Endothelial cell of umbilical vein (primary cell): ENCODE results near the gene PCMT1. TPM values are rescaled to one million over a fixed set of nuclear protein-coding genes. Genes with fewer than 3 reads are reported as not detected.

Source experiments
- BruUV-seq: library from RNA; stranded (reverse); fragments of 400-500 nt; replicated peaks from 2 replicates; lab custom pipeline; 2021; lab: Mats Ljungman, UMichigan
- CTCF ChIA-PET: fragments of 300-600, 350-600 bp; sonication (Branson Sonifier 250); formaldehyde crosslinking; loops from one replicate; lab custom pipeline; 2021; ENCODE audit warnings: antibody characterized with exemption, inconsistent platforms; lab: Charles Lee
- POLR2A ChIA-PET: fragments of 300-600, 350-600 bp; sonication (Branson Sonifier 250); formaldehyde crosslinking; loops from one replicate; lab custom pipeline; 2021; ENCODE audit warnings: antibody characterized with exemption, inconsistent platforms; lab: Charles Lee
- DNase-seq: peaks from one replicate; pipeline ENCODE4 v3.0.0-alpha.2; 2011; ENCODE audit warnings: low read depth, low spot score
- FAIRE-seq: peaks from 2 replicates; lab custom pipeline; 2011; peaks lifted over from hg19 to GRCh38; lab: Jason Lieb, UNC
- H2AFZ ChIP-seq: 2 replicates; pipeline ENCODE4 v1.6.0; 2012; ENCODE audit warnings: low read depth, low read length, control low read depth, inconsistent platforms
- H3K27ac ChIP-seq: 2 replicates; pipeline ENCODE4 v1.5.1; 2011; ENCODE audit warnings: low read depth, mild to moderate bottlenecking, control low read depth, low read length, moderate library complexity; ENCODE audit not compliant: insufficient read depth
- H3K27me3 ChIP-seq, 2 experiments: 2 replicates each; pipeline versions ENCODE4 v1.6.0 to v1.6.1; 2011; ENCODE audit warnings: low read length in 2 of 2, mixed read lengths in 1 of 2; ENCODE audit not compliant: control insufficient read depth in 2 of 2, insufficient read depth in 2 of 2
- H3K36me3 ChIP-seq, 2 experiments: 2 replicates in 1 of 2; 3 replicates in 1 of 2; pipeline ENCODE4 v1.5.1; 2011; ENCODE audit warnings: low read length in 2 of 2, mild to moderate bottlenecking in 1 of 2, moderate library complexity in 1 of 2; ENCODE audit not compliant: control insufficient read depth in 2 of 2, insufficient read depth in 2 of 2; ENCODE audit errors: extremely low read depth in 1 of 2
- H3K4me1 ChIP-seq: 3 replicates; pipeline ENCODE4 v1.5.1; 2011; ENCODE audit warnings: mild to moderate bottlenecking, low read length; ENCODE audit not compliant: control insufficient read depth, insufficient read depth; ENCODE audit errors: extremely low read depth
- H3K4me2 ChIP-seq: 2 replicates; pipeline ENCODE4 v1.6.1; 2011; ENCODE audit warnings: low read length, control low read depth, mixed read lengths; ENCODE audit not compliant: insufficient read depth
- H3K4me3 ChIP-seq, 3 experiments: fragments of 200-600 bp in 1 of 3; sonication (generic), shearing (Covaris generic) in 1 of 3; replicated peaks in 1 of 3; 2 replicates each; pipeline ENCODE4 v1.5.1; 2011 to 2016; ENCODE audit warnings: control low read depth in 3 of 3, low read length in 3 of 3, mild to moderate bottlenecking in 2 of 3, inconsistent platforms in 1 of 3, low read depth in 1 of 3, moderate library complexity in 1 of 3; ENCODE audit not compliant: insufficient read depth in 1 of 3
- H3K79me2 ChIP-seq: 2 replicates; pipeline ENCODE4 v1.6.0; 2012; ENCODE audit warnings: low read length, inconsistent platforms; ENCODE audit not compliant: control insufficient read depth, insufficient read depth
- H3K9ac ChIP-seq: replicated peaks from 2 replicates; pipeline ENCODE3; 2011; ENCODE audit warnings: low read length, control low read depth; ENCODE audit not compliant: insufficient read depth; ENCODE audit errors: extremely low read depth
- H3K9me1 ChIP-seq: replicated peaks from 3 replicates; pipeline ENCODE4 v1.6.0; 2011; ENCODE audit warnings: mild to moderate bottlenecking, low read length; ENCODE audit not compliant: control insufficient read depth, insufficient read depth; ENCODE audit errors: extremely low read depth
- H3K9me3 ChIP-seq: replicated peaks from 2 replicates; pipeline ENCODE4 v1.5.1; 2012; ENCODE audit warnings: low read length, inconsistent platforms; ENCODE audit not compliant: control insufficient read depth, insufficient read depth
- H4K20me1 ChIP-seq: replicated peaks from 2 replicates; pipeline ENCODE3; 2011; ENCODE audit warnings: mild to moderate bottlenecking, low read length; ENCODE audit not compliant: control insufficient read depth, insufficient read depth; ENCODE audit errors: extremely low read depth
- EZH2 ChIP-seq: IDR thresholded peaks from 2 replicates; pipeline ENCODE4 v1.6.1; 2012; ENCODE audit warnings: borderline replicate concordance, low read depth, mild to moderate bottlenecking, moderate library complexity, low read length, inconsistent platforms; ENCODE audit not compliant: severe bottlenecking
- FOS ChIP-seq: IDR thresholded peaks from 2 replicates; pipeline ENCODE4 v1.6.1; 2011; ENCODE audit warnings: mild to moderate bottlenecking, low read length, moderate library complexity, borderline replicate concordance; ENCODE audit not compliant: insufficient read depth
- GATA2 ChIP-seq: IDR thresholded peaks from 2 replicates; pipeline ENCODE4 v1.7.0; 2011; ENCODE audit warnings: low read depth, mild to moderate bottlenecking, moderate library complexity, mixed read lengths, low read length; ENCODE audit not compliant: insufficient read length, insufficient read depth
- JUN ChIP-seq: IDR thresholded peaks from 2 replicates; pipeline ENCODE4 v1.6.1; 2011; ENCODE audit warnings: borderline replicate concordance, low read depth; ENCODE audit not compliant: insufficient read length, insufficient read depth
- MYC ChIP-seq: IDR thresholded peaks from one replicate; pipeline ENCODE4 v1.6.1; 2011; ENCODE audit warnings: mild to moderate bottlenecking, low read depth, low read length
- POLR2A ChIP-seq: IDR thresholded peaks from 2 replicates; pipeline ENCODE4 v1.6.1; 2012; ENCODE audit warnings: low read depth, mild to moderate bottlenecking, control low read depth, low read length
- POLR2AphosphoS5 ChIP-seq: IDR thresholded peaks from 2 replicates; pipeline ENCODE4 v1.6.1; 2012; ENCODE audit warnings: low read depth, mild to moderate bottlenecking, control low read depth, low read length, moderate library complexity; ENCODE audit not compliant: insufficient read depth
- dilution Hi-C: fragments of 300-500 bp; cut with MboI; formaldehyde crosslinking; loops from one replicate; pipeline ENCODE4 v1.15.0; 2019; ENCODE audit warnings: low sequenced_read_pairs; ENCODE audit not compliant: extremely low pct_ligation_motif_present
- intact Hi-C: fragments of 100-400 bp; cut with micrococcal nuclease; formaldehyde crosslinking; loops from one replicate; pipeline ENCODE4 v1.10.0; 2022
- polyA plus RNA-seq, 4 experiments: library from polyadenylated mRNA; depleted of rRNA in 3 of 4; stranded (reverse) in 3 of 4; unstranded in 1 of 4; fragments of >200 nt; gene quantifications; 2 replicates each; pipeline versions ENCODE4 v1.2.1 to v1.2.3, GENCODE V29; 2011 to 2012; ENCODE audit warnings: missing spikeins in 1 of 4
- total RNA-seq: library from RNA; stranded (reverse); gene quantifications from 2 replicates; pipeline ENCODE4 v1.2.3, GENCODE V29; 2021
- TF ChIP-seq, protein P1 (sequence below): IDR thresholded peaks from 2 replicates; pipeline ENCODE4 v1.6.1; 2011; ENCODE audit not compliant: insufficient read depth, insufficient read length
- TF ChIP-seq, protein P2 (sequence below), 2 donors: IDR thresholded peaks; 1 replicate in 1 of 2; 2 replicates in 1 of 2; pipeline ENCODE4 v1.5.1; 2011; ENCODE audit warnings: low read length in 2 of 2, mild to moderate bottlenecking in 2 of 2, moderate library complexity in 2 of 2, control low read depth in 1 of 2, inconsistent platforms in 1 of 2, low read depth in 1 of 2; ENCODE audit not compliant: insufficient read depth in 1 of 2; ENCODE audit errors: extremely low read depth in 1 of 2

The PCMT1 gene
- total and polyA plus RNA-seq, 2 donors (not counting 3 experiments of a cell fraction or from before 2014, with no cell fraction given): 95.0 to 102 TPM

DNA sequence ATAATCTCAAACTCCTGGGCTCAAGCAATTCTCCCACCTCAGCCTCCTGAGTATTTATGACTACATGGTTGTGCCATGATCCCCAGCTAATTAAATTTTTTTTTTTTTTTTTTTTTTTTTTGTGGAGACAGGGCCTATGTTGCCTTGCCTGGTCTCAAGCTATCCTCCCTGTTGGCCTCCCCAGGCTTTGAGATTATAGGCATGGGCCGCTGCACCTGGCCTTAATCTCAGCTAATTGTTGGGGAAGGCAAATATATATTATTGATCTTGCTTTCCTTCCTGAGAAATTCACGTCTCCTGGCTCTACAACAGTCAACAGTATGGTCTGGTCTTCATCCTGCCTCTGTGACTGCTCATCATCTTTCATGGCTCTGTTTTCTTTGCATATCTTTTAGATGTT, 20.1 kb downstream of the PCMT1 start:
- Histone ChIP-seq H2AFZ (no peak overlapping the region), H3K4me2 (no peak overlapping the region), H3K4me3 (no peak overlapping the region), H3K9ac (no peak overlapping the region), H3K36me3 (peaks cover 0 to 8% of the 10 kb centered on the region in 2 experiments), H3K9me3 (no peaks in the 10 kb centered on the region), H3K4me1 (no peaks in the 10 kb centered on the region), H3K79me2 (peaks cover 33% of the 10 kb centered on the region), H3K9me1 (no peaks in the 10 kb centered on the region), H4K20me1 (peaks cover 2% of the 10 kb centered on the region), H3K27me3 (no peaks in the 10 kb centered on the region), H3K27ac (no peak overlapping the region)
- CTCF ChIA-PET: no interaction called here
- POLR2A ChIA-PET: interaction anchor here (0.6 kb wide), 1 partner anchor 12 kb away, joined by 6 read pairs; no protein-coding TSS in a partner anchor
- intact Hi-C loops (no loop called here), dilution Hi-C loops (no loop called here)
- DNase-seq: no peak
- BruUV-seq: no TSS peak
- no peak for TF ChIP-seq JUN
- TF ChIP-seq, protein P1, sequence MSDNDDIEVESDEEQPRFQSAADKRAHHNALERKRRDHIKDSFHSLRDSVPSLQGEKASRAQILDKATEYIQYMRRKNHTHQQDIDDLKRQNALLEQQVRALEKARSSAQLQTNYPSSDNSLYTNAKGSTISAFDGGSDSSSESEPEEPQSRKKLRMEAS: no peak
- TF ChIP-seq, protein P2, sequence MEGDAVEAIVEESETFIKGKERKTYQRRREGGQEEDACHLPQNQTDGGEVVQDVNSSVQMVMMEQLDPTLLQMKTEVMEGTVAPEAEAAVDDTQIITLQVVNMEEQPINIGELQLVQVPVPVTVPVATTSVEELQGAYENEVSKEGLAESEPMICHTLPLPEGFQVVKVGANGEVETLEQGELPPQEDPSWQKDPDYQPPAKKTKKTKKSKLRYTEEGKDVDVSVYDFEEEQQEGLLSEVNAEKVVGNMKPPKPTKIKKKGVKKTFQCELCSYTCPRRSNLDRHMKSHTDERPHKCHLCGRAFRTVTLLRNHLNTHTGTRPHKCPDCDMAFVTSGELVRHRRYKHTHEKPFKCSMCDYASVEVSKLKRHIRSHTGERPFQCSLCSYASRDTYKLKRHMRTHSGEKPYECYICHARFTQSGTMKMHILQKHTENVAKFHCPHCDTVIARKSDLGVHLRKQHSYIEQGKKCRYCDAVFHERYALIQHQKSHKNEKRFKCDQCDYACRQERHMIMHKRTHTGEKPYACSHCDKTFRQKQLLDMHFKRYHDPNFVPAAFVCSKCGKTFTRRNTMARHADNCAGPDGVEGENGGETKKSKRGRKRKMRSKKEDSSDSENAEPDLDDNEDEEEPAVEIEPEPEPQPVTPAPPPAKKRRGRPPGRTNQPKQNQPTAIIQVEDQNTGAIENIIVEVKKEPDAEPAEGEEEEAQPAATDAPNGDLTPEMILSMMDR (IDR thresholded peaks at IDR 0.05; ENCODE audit: extremely low read depth in 1 of 2, insufficient read depth in 1 of 2, low read depth in 1 of 2, low read length in 2 of 2): no peak
- FAIRE-seq: no peak

DNA sequence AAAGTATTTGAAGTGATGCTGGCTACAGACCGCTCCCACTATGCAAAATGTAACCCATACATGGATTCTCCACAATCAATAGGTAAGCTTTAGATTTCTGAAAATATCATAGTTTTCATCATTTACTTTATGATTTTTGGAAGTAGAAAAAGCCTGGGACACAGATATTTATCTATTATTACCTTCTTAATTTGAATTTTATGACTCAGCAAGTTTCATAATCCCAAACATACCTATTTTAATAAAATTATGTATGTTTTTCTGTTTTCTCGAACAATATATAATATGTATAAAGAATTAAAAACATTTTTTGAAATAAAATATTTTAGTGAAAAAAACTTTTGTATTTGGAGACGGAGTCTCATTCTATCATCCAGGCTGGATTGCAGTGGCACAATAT, 21.6 kb downstream of the PCMT1 start:
- BruUV-seq: no TSS peak
- Histone ChIP-seq H3K9me1 (no peaks in the 10 kb centered on the region), H3K36me3 (peaks cover 0 to 8% of the 10 kb centered on the region in 2 experiments), H3K4me3 (no peak overlapping the region), H3K27me3 (no peaks in the 10 kb centered on the region), H3K9me3 (no peaks in the 10 kb centered on the region), H3K4me1 (no peaks in the 10 kb centered on the region), H4K20me1 (peaks cover 2% of the 10 kb centered on the region), H3K27ac (no peak overlapping the region), H2AFZ (no peak overlapping the region), H3K9ac (no peak overlapping the region), H3K79me2 (peaks cover 27% of the 10 kb centered on the region), H3K4me2 (no peak overlapping the region)
- dilution Hi-C loops (no loop called here), intact Hi-C loops (no loop called here)
- TF ChIP-seq EZH2 (no peak), FOS (no peak), POLR2A (no peak), POLR2AphosphoS5 (no peak), GATA2 (no peak), JUN (no peak), MYC (no peak)
- TF ChIP-seq, protein P1: no peak
- TF ChIP-seq, protein P2 (IDR thresholded peaks at IDR 0.05; ENCODE audit: extremely low read depth in 1 of 2, insufficient read depth in 1 of 2, low read depth in 1 of 2, low read length in 2 of 2): no peak
- DNase-seq (no peak), FAIRE-seq (no peak)
- POLR2A ChIA-PET: no interaction called here
- CTCF ChIA-PET: no interaction called here
